ENCODE data around the gene TOX2.

The TOX2 gene

DNA sequence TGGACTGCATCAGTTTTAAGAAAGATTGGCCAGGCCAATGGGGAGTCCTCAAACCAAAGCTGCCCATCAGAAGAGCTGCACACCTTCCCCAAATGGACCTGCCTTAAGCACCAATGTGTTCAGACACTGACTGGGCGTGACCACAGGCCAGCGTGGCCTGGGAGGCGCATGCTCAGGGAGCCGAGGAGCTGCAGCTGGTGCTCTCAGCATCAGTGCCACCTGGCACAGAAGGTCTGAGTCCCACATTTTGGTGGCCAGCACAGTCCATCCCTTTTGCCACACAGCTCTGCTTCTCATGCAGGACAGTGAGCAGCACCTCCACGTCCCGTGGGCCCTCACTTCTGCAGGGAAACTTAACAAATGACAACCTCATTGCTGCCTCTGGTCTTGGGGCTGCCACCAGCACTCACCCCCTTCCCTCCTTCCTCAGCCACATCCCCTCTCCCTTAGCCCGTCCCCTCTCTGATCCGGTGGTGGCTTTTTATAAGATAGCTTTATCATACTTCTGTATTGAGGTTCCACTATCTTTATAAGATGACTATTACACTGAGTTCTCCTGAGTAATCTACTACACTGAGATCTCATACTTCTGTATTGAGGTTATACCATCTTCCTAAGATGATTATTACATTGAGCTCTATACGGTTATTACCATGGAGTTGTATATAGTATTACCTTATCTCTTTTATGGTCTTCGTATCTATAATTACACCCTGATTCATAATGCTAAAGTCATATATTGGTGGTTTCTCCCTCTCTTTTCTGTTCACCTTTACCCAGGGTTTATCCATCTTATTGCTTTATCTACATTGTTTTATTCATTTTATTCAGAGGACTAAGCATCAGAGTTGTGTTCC is 109.1 kb downstream of the TOX2 start:
- DNase-seq (ENCODE audit: low read depth): no peak
- no peak for TF ChIP-seq CTCF (IDR thresholded peaks at IDR 0.05; ENCODE audit: low read depth, low read length, missing control alignments)
- in situ Hi-C loops (cut with HindIII; ENCODE audit: low sequenced_read_pairs): no loop called here
- no peak overlapping the region for H3K4me3 ChIP-seq (ENCODE audit: low read depth, low read length)

GRCh38 chr20:44024820-44025580 is 110.3 kb downstream of the TOX2 start:
- no peak for DNase-seq (ENCODE audit: low read depth)
- in situ Hi-C loops (cut with HindIII; ENCODE audit: low sequenced_read_pairs): loop anchor here (5.0 kb wide), 1 partner anchor 33 kb away; no protein-coding TSS in a partner anchor
- TF ChIP-seq CTCF (IDR thresholded peaks at IDR 0.05; ENCODE audit: low read depth, low read length, missing control alignments): no peak
- no peak overlapping the region for H3K4me3 ChIP-seq (ENCODE audit: low read depth, low read length)

GRCh38 chr20:44025756-44026155 is 111.1 kb downstream of the TOX2 start:
- H3K4me3 ChIP-seq (ENCODE audit: low read depth, low read length): no peak overlapping the region
- no peak for TF ChIP-seq CTCF (IDR thresholded peaks at IDR 0.05; ENCODE audit: low read depth, low read length, missing control alignments)
- no peak for DNase-seq (ENCODE audit: low read depth)
- in situ Hi-C loops (cut with HindIII; ENCODE audit: low sequenced_read_pairs): loop anchor here (5.0 kb wide), 1 partner anchor 33 kb away; no protein-coding TSS in a partner anchor

GRCh38 chr20:44026647-44027342 is 112.1 kb downstream of the TOX2 start:
- no peak for DNase-seq (ENCODE audit: low read depth)

GRCh38 chr20:44027343-44028002 is 112.8 kb downstream of the TOX2 start:
- in situ Hi-C loops (cut with HindIII; ENCODE audit: low sequenced_read_pairs): loop anchor here (5.0 kb wide), 1 partner anchor 35 kb away; no protein-coding TSS in a partner anchor
- DNase-seq (ENCODE audit: low read depth): no peak
- no peak overlapping the region for H3K4me3 ChIP-seq (ENCODE audit: low read depth, low read length)
- TF ChIP-seq CTCF (IDR thresholded peaks at IDR 0.05; ENCODE audit: low read depth, low read length, missing control alignments): no peak

More at GRCh38 chr20:44026647-44027342, 112.1 kb downstream of the TOX2 start:
- no peak overlapping the region for H3K4me3 ChIP-seq (ENCODE audit: low read depth, low read length)
- in situ Hi-C loops (cut with HindIII; ENCODE audit: low sequenced_read_pairs): loop anchor here (5.0 kb wide), 1 partner anchor 34 kb away; no protein-coding TSS in a partner anchor
- TF ChIP-seq CTCF (IDR thresholded peaks at IDR 0.05; ENCODE audit: low read depth, low read length, missing control alignments): no peak

Data from astrocyte of the cerebellum (primary cell).